NT2/D1 (cell line): Measurements from ENCODE around the gene AIP.

Experiments used
- YY1 ChIP-seq: IDR thresholded peaks from 2 replicates; pipeline ENCODE4 v1.6.1; 2011; ENCODE audit not compliant: insufficient read length, insufficient read depth
- ZNF274 ChIP-seq: IDR thresholded peaks from 2 replicates; pipeline ENCODE4 v1.6.1; 2011; ENCODE audit warnings: mild to moderate bottlenecking, low read depth, low read length

GRCh38 chr11:67456068-67456705 lies 26.6 kb upstream of the AIP start:
- TF ChIP-seq YY1 (no peak), ZNF274 (no peak)
